Smooth muscle cell (in vitro differentiated cells): ENCODE measurements around the gene FAM168A. TPM values are rescaled to one million over a fixed set of nuclear protein-coding genes. Genes with fewer than 3 reads are reported as not detected.

Experiments used
- DNase-seq: peaks from one replicate; lab custom pipeline; 2025; ENCODE audit not compliant: unreplicated experiment; lab: John Stamatoyannopoulos, UW
- H2AFZ ChIP-seq: fragments of 200-600 bp; sonication (generic); 2 replicates; pipeline ENCODE4 v1.6.0; 2016; ENCODE audit warnings: antibody characterized with exemption, low read depth, mild to moderate bottlenecking
- H3F3A ChIP-seq: fragments of 200-600 bp; sonication (generic); 2 replicates; pipeline ENCODE4 v1.6.0; 2017; ENCODE audit warnings: antibody characterized with exemption, low read depth
- H3K27ac ChIP-seq: fragments of 200-600 bp; sonication (generic); 2 replicates; pipeline ENCODE4 v1.5.1; 2016; ENCODE audit warnings: low read depth, mild to moderate bottlenecking
- H3K27me3 ChIP-seq: fragments of 200-600 bp; sonication (generic); 2 replicates; pipeline ENCODE4 v1.6.1; 2016; ENCODE audit warnings: low read depth, mild to moderate bottlenecking
- H3K36me3 ChIP-seq: fragments of 200-600 bp; sonication (generic); 2 replicates; pipeline ENCODE4 v1.5.1; 2016; ENCODE audit warnings: low read depth
- H3K4me1 ChIP-seq: fragments of 200-600 bp; sonication (generic); 2 replicates; pipeline ENCODE4 v1.5.1; 2016; ENCODE audit warnings: low read depth
- H3K4me2 ChIP-seq: fragments of 200-600 bp; sonication (generic); 2 replicates; pipeline ENCODE4 v1.6.0; 2016; ENCODE audit warnings: mild to moderate bottlenecking
- H3K4me3 ChIP-seq: fragments of 200-600 bp; sonication (generic); 2 replicates; pipeline ENCODE4 v1.5.1; 2016; ENCODE audit warnings: mild to moderate bottlenecking
- H3K79me2 ChIP-seq: fragments of 200-600 bp; sonication (generic); 2 replicates; pipeline ENCODE4 v1.6.0; 2016; ENCODE audit warnings: low read depth, mild to moderate bottlenecking
- H3K9ac ChIP-seq: fragments of 200-600 bp; sonication (generic); 2 replicates; pipeline ENCODE4 v1.6.0; 2016; ENCODE audit warnings: low read depth
- H3K9me3 ChIP-seq: fragments of 200-600 bp; sonication (generic); replicated peaks from 2 replicates; pipeline ENCODE4 v1.5.1; 2016; ENCODE audit warnings: low read depth
- H4K20me1 ChIP-seq: fragments of 200-600 bp; sonication (generic); 2 replicates; pipeline ENCODE4 v1.6.0; 2016; ENCODE audit warnings: low read depth
- CTCF ChIP-seq: fragments of 200-600 bp; sonication (generic); IDR thresholded peaks from 2 replicates; pipeline ENCODE4 v1.5.1; 2017; ENCODE audit warnings: borderline replicate concordance, mild to moderate bottlenecking, antibody characterized with exemption; ENCODE audit not compliant: insufficient read depth, poor library complexity, severe bottlenecking
- WGBS: methylation state at CpG from one replicate; pipeline ENCODE4 v1.1.7; 2016; ENCODE audit warnings: low lambda C conversion rate; 5-methylcytosine and 5-hydroxymethylcytosine counted together
- polyA plus RNA-seq: library from polyadenylated mRNA; unstranded; fragments of >200 nt; fragmentation: Nextera tagmentation; extraction: Ambion mirVana; gene quantifications from 2 replicates; pipeline ENCODE4 v1.2.1, GENCODE V29; 2016
- total RNA-seq: library from RNA; depleted of rRNA; stranded (reverse); fragments of >200 nt; gene quantifications from 2 replicates; pipeline ENCODE4 v1.2.3, GENCODE V29; 2014

FAM168A gene
- total and polyA plus RNA-seq, 2 experiments from 2014 or later = 10.8 to 32.5 TPM

- H2AFZ ChIP-seq = no peak overlapping the region
- WGBS = 90% methylated on average over 7 of the region's 7 CpGs
- TF ChIP-seq CTCF = no peak
Measured at GRCh38 chr11:73629907-73630306, 32.0 kb upstream of the FAM168A start.

DNA sequence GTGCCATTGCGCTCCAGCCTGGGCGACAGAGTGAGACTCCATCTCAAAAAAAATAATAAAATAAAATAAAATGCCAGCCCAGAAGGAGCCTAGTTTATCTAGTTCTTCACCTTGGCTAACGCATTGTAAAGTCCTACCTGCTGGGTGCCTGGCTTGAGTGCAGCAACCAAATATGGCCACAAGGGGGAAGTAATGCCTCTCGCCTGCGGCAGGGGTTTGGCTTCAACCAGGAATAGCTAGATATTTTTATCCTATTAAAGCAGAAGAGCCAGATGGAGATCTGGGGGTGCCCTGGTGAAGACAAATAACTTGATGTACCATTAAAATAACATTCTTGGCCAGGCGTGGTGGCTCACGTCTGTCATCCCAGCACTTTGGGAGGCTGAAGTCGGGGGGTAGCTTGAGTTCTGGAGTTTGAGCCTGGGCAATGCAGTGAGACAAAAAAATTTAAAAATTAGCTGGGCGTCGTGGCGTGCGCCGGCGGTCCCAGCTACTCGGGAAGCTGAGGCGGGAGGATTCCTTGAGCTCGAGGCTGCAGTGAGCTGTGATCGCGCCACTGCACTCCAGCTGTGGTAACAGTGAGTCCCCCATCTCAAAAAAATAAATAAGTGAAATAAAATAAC, 27.9 kb upstream of the FAM168A start:
- no peak overlapping the region for H3K9ac ChIP-seq
- peak; percentile 11 for DNase-seq
- peak overlapping the region; percentile 12 for H3K4me3 ChIP-seq
- no peaks in the 10 kb centered on the region for H3K4me1 ChIP-seq
- no peak overlapping the region for H3K27ac ChIP-seq
- no peaks in the 10 kb centered on the region for H3K9me3 ChIP-seq
- H3K36me3 ChIP-seq = no peaks in the 10 kb centered on the region
- no peaks in the 10 kb centered on the region for H3F3A ChIP-seq
- no peaks in the 10 kb centered on the region for H4K20me1 ChIP-seq
- H2AFZ ChIP-seq = peak overlapping the region; percentile 49
- no peaks in the 10 kb centered on the region for H3K79me2 ChIP-seq
- no peaks in the 10 kb centered on the region for H3K27me3 ChIP-seq
- WGBS = 36% methylated on average over 19 of the region's 19 CpGs
- TF ChIP-seq CTCF = peak; percentile 88
- H3K4me2 ChIP-seq = peak overlapping the region; percentile 72

More at GRCh38 chr11:73629907-73630306, 32.0 kb upstream of the FAM168A start:
- H3F3A ChIP-seq = no peaks in the 10 kb centered on the region
- H3K36me3 ChIP-seq = no peaks in the 10 kb centered on the region
- no peaks in the 10 kb centered on the region for H3K79me2 ChIP-seq
- no peak overlapping the region for H3K27ac ChIP-seq
- H3K27me3 ChIP-seq = no peaks in the 10 kb centered on the region
- no peaks in the 10 kb centered on the region for H3K4me1 ChIP-seq
- H3K9ac ChIP-seq = no peak overlapping the region
- no peak overlapping the region for H3K4me3 ChIP-seq
- no peak for DNase-seq
- no peaks in the 10 kb centered on the region for H4K20me1 ChIP-seq
- no peak overlapping the region for H3K4me2 ChIP-seq
- H3K9me3 ChIP-seq = no peaks in the 10 kb centered on the region

DNA sequence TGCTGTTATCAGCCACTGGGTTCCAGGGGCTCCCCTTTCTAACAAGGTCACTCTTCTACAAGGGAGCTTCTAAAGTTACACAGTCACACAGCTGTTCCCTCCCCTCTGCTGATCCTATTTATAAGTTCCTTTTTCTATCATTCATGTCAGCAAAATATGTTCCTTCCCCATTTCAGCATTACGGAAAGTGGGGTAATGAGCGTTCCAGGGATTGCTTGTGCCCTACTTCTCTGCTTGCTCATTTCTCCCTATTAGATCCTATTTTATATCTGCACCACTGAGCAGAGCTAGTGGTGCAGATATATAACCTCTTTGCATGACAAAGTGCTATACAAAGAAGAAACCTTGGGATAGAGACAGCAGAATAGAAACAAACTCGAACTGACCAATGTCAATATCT, 25.8 kb upstream of the FAM168A start:
- no peaks in the 10 kb centered on the region for H3K79me2 ChIP-seq
- DNase-seq = no peak
- H3K9ac ChIP-seq = no peak overlapping the region
- no peaks in the 10 kb centered on the region for H3K36me3 ChIP-seq
- no peak overlapping the region for H3K27ac ChIP-seq
- no peaks in the 10 kb centered on the region for H4K20me1 ChIP-seq
- no peaks in the 10 kb centered on the region for H3K9me3 ChIP-seq
- no peaks in the 10 kb centered on the region for H3K4me1 ChIP-seq
- no peaks in the 10 kb centered on the region for H3K27me3 ChIP-seq
- no peak overlapping the region for H3K4me2 ChIP-seq
- no peak overlapping the region for H3K4me3 ChIP-seq
- no peaks in the 10 kb centered on the region for H3F3A ChIP-seq
- H2AFZ ChIP-seq = no peak overlapping the region
- no peak for TF ChIP-seq CTCF
- 94% methylated on average over 3 of the region's 3 CpGs for WGBS
